ENCODE data around the gene AQP1. TPM values are rescaled to one million over a fixed set of nuclear protein-coding genes. Genes with fewer than 3 reads are reported as not detected.

The AQP1 gene
- total RNA-seq, 1 donor from 2014 or later, result 155 TPM

DNA sequence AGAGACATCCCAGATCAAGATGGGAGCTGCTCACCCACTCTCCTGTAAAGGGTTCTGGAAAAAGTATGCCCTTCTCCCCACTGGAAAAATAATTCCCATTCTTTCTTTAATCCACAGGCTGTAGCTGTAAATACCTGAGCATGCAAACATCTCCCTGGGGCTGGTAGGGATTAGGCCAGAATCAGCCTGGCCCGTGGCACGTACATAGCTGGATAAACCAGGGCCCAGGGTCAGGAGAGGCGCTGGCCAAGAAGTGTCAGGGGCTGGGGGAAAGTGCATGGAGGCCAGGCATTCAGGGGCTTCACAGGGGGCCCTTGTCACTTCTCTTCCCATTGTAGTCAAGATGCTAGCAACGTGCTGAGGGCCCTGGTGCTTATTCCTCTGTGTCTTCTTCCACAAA lies 30.7 kb upstream of the AQP1 start:
- no peak for DNase-seq (ENCODE audit: low spot score)
- intact Hi-C loops (cut with DNase I), result no loop called here

DNA sequence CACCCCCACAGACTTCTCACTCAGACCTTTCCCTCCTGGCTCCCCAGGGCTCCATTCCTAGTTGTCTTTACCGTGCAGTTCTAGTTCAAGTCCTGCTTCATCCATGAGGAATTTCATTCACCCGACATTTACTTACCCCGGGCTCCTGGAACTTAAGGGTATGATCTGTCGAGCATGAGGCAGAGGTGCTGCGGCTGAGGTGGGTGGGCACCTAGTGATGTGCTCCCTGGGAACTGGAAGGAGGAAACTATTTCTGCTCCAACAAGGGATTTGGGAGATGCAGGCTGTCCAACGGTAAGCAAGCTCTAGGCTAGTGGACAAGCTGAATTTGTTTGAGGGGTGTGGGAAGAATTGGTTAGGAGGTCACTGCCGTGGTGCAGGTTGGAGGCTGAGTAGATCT lies 30.2 kb upstream of the AQP1 start:
- DNase-seq (ENCODE audit: low spot score), result no peak

DNA sequence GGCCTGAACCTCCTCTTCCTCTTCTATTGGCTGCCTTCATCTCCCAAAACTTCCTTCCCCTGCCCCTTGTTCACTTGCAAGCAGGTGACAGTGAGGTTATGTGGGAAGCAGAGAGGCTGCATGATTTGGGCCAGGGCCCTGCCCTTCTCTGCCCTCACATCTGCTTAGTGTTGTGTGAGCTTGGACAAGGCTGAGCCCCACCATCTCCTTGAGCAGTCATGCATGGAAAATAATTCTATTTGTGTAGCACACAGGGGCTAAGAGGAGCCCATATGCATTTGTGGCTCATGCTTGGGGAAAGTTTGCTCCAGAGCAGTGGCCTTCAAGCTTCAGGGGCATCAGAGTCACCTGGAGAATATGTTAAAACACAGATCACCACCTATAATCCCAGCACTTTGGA lies 26.8 kb upstream of the AQP1 start:
- intact Hi-C loops (cut with DNase I), result no loop called here
- no peak for DNase-seq (ENCODE audit: low spot score)

More for the DNA sequence above, 30.2 kb upstream of the AQP1 start:
- intact Hi-C loops (cut with DNase I), result no loop called here

GRCh38 chr7:30886608-30887011 lies 25.0 kb upstream of the AQP1 start:
- intact Hi-C loops (cut with DNase I), result no loop called here

DNA sequence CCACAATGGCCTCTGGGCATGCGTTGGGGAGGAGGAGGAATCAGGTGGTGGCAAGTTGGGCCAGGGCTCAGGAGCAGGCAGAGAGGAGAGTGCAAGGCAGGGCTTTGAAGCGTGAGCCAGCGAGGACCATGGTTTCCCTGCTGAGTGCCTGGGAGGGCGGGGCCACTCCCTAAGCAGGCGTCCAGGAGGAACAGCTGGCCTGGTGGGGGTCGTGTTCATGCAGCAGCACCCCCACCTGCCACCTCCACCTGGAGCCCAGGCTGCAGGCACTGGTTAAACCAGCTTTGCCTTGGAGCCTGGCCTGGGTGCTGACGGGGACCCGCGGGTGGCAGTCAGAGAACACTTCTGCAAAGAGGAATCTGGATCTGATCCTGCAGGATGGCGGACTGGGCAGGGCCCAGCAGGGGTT lies 24.2 kb upstream of the AQP1 start:
- intact Hi-C loops (cut with DNase I), result no loop called here
- DNase-seq (ENCODE audit: low spot score), result no peak

More at GRCh38 chr7:30886608-30887011, 25.0 kb upstream of the AQP1 start:
- no peak for DNase-seq (ENCODE audit: low spot score)

GRCh38 chr7:30888747-30889146 lies 22.9 kb upstream of the AQP1 start:
- no peak for DNase-seq (ENCODE audit: low spot score)
- intact Hi-C loops (cut with DNase I), result no loop called here

DNA sequence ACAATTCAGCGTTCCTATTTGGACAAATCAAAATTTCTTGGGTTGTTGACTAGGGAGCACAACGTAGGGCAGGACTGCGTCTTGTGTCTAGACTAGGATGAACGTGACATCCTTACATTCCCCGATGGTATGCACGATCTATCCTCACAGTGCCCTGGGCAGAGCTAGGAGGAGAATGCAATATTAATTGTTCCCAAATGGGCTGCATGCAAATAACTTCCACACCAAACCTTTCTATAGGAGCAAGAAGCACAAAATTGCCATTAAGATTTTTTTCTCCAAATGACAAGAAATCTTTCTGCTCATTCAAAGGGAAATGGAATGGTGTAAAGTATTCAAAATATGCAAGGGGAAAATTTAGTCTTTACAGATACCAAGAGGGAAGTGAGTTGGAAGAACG lies 21.4 kb upstream of the AQP1 start:
- intact Hi-C loops (cut with DNase I), result loop anchor here (5.0 kb wide), 1 partner anchor 47 kb away; no protein-coding TSS in a partner anchor
- DNase-seq (ENCODE audit: low spot score), result no peak

GRCh38 chr7:30893357-30893756 lies 18.3 kb upstream of the AQP1 start:
- intact Hi-C loops (cut with DNase I), result loop anchor here (5.0 kb wide), 1 partner anchor 44 kb away; no protein-coding TSS in a partner anchor
- no peak for DNase-seq (ENCODE audit: low spot score)

- intact Hi-C loops (cut with DNase I), result loop anchor here (5.0 kb wide), 1 partner anchor 43 kb away; no protein-coding TSS in a partner anchor
- DNase-seq (ENCODE audit: low spot score), result no peak
These were observed 17.6 kb upstream of the AQP1 start for GRCh38 chr7:30894009-30894408.

- DNase-seq (ENCODE audit: low spot score), result no peak
- intact Hi-C loops (cut with DNase I), result loop anchor here (5.0 kb wide), 1 partner anchor 42 kb away; no protein-coding TSS in a partner anchor
These were observed 16.6 kb upstream of the AQP1 start for GRCh38 chr7:30894866-30895605.

GRCh38 chr7:30896036-30896435 lies 15.6 kb upstream of the AQP1 start:
- intact Hi-C loops (cut with DNase I), result no loop called here
- DNase-seq (ENCODE audit: low spot score), result no peak

DNA sequence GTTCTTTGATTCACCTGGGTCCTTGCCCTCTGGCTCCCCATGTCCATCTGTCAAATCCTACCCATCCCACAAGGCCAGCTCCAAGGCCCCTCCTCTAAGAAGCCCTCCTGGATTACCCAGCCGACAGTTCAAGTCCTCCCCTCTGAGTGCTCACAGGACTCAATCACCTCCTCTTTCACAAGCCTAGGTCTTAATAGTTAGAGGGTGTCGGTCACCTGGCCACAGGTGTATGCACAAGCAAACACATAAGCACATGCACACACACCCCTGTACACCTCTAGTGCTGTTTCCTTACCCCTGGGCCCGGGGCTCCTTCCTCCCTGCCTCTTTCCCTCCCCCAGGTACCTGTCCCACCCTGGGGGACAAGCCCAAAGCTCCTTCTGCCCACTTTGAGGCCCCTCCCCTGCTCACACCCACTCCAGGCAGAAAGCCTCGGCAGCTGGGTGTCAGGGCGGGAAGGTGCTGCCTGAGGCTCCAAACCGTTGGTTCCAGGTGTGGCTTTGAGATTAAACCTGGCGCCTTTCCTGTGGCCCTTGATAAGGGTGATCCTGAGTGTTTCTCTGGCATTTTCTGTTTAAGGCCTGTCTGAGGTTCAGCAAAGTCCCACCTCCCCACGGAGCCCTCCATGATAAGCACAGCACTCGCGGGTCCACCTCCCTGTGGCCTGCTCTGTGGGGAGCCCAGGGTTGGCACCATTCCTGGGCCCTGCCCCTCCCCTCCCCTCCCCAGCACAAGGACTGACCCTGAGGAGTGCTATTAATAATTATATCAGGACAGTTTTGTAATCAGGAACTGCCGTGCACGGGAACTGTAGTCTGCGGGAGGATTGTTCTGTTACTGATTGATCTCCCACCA lies 14.6 kb upstream of the AQP1 start:
- intact Hi-C loops (cut with DNase I), result no loop called here
- DNase-seq (ENCODE audit: low spot score), result no peak

- DNase-seq (ENCODE audit: low spot score), result no peak
- intact Hi-C loops (cut with DNase I), result no loop called here
These were observed 13.9 kb upstream of the AQP1 start for GRCh38 chr7:30897770-30898169.

- intact Hi-C loops (cut with DNase I), result no loop called here
- no peak for DNase-seq (ENCODE audit: low spot score)
These were observed 13.2 kb upstream of the AQP1 start for GRCh38 chr7:30898411-30898810.

DNA sequence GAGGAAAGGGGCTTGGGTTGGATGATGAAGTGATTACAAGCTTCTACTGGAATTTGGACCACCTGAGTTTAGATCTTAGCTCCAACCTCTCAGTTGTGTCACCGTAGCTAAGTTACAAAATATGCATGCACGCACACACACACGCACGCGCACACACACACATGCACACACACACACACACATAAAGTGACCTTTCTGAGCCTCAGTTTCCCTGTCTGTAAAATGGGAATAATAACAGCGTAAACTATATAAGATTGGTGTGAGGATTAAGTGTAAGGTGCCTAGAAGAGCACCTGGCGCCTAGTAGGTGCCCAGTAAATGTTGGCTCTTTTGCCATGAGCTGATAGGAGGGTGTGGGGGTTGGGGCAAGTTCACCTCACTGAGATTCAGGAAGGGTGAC lies 12.6 kb upstream of the AQP1 start:
- intact Hi-C loops (cut with DNase I), result no loop called here
- DNase-seq (ENCODE audit: low spot score), result no peak

DNA sequence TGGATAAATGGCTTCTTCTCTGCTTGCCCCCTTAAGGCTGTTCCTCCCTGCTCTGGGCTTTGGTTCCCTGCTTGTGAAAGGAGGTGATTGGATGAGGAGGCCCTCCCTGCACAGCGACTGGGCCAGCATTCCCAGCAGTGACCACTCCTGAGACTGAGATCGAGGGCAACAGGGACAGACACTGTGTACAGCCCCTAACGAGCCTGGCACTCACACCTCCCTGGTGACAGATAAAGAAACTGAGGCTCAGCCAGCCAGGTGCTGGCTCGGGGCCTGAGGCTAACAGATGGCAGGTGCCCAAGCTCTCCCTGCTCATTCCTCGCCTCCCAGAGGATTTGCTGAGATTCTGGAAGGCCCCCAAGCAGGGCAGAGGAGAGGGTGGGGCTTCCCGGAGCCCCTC lies 12.0 kb upstream of the AQP1 start:
- DNase-seq (ENCODE audit: low spot score), result no peak
- intact Hi-C loops (cut with DNase I), result no loop called here

DNA sequence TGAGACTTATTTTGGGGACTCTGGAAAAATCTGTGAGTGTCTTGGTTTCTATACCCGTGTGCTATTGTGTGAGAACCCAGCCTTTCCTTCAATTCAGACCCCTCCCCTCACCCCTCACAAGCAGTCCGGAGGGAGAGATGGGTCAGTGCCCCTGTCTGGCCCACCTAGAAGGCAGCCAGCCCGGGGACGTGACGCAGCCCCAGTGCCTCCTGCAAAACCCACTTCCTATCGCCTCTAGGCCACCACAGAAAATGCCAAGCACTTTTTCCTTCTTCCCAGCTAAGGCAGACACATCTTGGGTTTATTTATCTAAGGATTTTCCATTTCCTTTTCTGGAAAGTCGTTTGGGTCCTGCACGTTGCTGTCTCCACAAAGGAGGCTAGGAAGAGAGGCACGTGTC lies 11.6 kb upstream of the AQP1 start:
- intact Hi-C loops (cut with DNase I), result no loop called here
- DNase-seq (ENCODE audit: low spot score), result no peak

DNA sequence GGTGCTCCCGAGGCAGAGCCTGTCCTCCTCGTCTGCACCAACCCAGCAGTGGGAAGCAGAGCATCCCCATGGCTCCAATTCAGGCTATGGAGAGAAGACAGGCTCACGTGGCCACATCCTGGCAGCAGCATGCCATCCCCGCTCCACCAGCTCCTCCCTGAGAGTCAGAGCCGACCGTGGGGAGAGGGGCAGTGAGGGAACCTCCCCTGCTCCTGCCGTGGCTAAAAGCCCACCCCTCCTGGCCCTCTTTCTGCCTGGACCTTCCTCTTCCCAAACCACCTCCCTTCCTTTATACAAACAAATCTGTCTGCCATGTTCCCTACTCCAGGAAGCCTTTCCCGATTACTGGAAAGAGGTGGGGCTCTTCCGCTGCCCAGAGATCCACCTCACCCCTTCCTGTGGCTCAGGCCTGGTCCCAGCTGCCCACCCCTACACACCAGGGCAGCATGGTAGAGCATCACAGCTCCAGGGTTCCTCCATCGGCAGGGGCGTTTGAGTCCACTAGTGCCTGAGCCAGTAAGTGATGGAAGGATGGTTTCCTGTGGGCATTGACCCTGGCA lies 10.8 kb upstream of the AQP1 start:
- intact Hi-C loops (cut with DNase I), result no loop called here
- DNase-seq (ENCODE audit: low spot score), result no peak

DNA sequence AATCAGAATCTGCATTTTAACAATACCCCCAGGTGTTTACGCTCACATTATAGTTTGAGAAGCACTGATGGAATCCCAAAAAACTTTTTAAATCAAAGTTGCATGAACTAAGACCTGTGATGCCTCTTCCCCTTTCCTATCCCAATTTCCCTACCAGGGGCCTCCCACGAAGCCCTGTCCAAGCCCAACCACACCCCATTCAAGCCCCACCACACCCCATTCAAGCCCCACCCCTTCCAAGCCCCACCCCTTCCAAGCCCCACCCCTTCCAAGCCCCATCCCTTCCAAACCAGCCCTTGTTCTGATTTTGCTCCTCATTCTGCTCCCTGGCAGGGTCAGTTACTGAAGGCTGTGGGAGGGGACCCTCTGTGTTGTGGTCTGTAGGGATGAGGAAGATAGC lies 9.8 kb upstream of the AQP1 start:
- DNase-seq (ENCODE audit: low spot score), result no peak
- intact Hi-C loops (cut with DNase I), result no loop called here

- intact Hi-C loops (cut with DNase I), result no loop called here
- no peak for DNase-seq (ENCODE audit: low spot score)
These were observed 9.2 kb upstream of the AQP1 start for GRCh38 chr7:30902466-30902865.
